Measurements from ENCODE around the gene KRT79.
"Not testable (repeated sequence)": the region's sequence is repeated elsewhere in the genome, so short reads cannot be mapped to it uniquely, and the experiment has no call there.

The KRT79 gene

DNA sequence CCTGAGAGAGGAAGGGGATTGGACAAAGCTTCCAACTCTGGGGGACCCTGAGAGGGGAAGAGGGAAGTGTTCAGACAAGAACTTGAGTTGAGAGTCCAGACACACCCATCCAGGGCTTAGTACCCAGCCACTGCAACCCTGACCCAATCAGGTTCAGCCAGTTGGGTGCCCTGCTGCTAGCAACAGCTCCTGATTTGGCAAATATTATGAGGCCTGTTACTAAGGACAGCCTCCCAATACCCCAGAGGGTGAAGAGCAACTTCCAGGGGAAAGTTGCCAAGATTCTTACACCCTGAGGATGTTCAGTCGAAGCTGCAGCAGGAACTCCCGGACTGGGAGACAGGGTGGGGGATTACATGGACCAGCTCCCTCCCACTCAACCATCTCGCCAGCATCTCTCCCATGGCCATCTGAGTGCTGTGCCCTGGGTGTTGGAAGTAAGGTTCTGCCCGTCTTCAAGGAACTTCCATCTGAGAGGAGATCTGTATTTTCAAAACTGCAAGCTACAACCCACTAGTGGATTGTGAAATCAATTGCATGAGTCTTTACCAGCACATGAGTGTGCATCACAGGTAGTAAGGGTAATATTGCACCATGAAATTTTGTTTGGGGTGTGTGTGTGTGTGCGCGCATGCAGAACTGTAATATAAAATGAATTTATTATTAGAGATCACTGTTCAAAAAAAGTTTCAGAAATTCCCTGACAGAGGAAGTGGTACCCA, 26.2 kb upstream of the KRT79 start:
- DNase-seq (ENCODE audit: low read depth in 2 of 2): no peak

DNA sequence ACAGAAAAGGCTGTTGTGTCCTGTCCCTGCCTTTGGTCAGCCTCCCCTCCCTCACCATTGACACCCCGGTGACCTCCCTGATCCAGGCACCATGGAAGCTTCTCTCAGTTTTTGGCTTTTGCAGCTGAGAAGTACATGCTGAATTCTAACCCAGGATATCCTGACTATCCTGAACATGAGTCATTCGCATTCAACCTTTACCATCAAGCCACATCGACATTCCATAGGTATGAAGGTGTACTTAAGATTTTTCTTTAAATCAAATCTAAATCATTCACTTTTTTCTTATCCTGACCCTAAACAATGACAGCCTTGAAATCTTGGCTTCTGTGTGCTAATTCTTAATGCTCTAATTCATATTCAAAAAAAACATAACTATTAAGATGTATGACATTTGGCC, 23.4 kb upstream of the KRT79 start:
- no peak for DNase-seq (ENCODE audit: low read depth in 2 of 2)

DNA sequence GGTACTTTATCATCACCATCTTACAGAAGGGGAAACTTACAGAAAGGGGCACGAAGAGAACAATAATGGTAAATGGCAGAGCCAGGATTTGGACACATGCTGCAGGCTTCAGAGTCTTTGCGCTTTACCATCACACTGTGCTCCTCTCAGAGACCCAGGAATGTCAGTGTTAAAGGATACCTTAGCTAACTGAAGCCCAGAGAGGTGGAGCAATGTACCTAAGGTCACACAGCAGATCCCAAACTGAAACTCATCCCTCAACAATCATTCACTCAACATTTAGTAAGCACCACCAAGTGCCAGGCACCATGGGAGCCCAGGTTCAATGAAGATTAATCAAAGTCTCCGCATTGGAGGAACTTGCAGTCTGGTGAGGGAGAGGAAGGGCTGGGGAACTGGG, 22.7 kb upstream of the KRT79 start:
- DNase-seq (ENCODE audit: low read depth in 2 of 2): no peak

DNA sequence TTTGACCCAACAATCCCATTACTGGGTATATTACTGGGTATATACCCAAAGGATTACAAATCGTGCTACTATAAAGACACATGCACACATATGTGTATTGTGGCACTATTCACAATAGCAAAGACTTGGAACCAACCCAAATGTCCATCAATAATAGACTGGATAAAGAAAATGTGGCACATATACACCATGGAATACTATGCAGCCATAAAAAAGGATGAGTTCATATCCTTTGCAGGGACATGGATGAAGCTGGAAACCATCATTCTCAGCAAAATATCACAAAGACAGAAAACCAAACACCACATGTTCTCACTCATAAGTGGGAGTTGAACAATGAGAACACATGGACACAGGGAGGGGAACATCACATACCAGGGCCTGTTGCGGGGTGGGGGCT, 22.0 kb upstream of the KRT79 start:
- DNase-seq (ENCODE audit: low read depth in 2 of 2): not testable (repeated sequence)

DNA sequence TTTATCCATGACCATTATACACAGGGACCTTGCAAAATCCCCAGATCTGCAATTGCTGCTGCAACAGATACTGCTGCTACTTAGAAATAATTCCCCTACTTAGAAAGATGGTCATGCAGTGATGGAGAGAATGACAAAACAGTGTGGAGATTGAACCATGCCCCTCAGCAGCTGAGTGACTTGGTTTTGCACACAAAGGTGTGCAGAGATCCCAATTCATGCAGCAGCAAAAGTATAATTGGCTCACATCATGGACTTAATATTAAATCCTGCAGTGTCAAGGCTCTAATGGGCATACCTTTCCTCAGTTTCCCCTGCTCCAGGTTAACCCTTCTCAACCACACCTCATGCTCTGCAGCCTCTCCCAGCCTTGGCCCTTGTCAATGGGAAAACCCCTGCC, 17.7 kb upstream of the KRT79 start:
- no peak for DNase-seq (ENCODE audit: low read depth in 2 of 2)

DNA sequence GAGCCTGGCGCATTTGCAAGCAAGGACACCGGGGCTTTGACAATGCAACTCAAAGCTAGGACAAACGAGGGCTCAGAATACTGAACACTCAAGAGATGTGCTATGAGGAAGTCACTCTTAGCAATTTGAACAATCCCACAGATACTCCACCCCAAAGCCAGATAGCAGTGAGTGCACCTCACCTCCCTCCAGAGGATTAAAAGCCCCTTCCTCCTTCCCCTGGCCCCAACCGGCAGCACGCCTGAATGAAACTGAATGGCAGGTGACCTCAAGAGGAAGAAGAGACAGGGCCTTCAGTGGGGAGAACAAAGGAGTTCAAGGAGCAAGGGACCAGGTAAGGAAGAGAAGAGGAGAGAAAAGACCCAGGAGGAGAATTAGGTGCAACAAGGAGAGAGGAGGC, 16.6 kb upstream of the KRT79 start:
- DNase-seq (ENCODE audit: low read depth in 2 of 2): no peak

DNA sequence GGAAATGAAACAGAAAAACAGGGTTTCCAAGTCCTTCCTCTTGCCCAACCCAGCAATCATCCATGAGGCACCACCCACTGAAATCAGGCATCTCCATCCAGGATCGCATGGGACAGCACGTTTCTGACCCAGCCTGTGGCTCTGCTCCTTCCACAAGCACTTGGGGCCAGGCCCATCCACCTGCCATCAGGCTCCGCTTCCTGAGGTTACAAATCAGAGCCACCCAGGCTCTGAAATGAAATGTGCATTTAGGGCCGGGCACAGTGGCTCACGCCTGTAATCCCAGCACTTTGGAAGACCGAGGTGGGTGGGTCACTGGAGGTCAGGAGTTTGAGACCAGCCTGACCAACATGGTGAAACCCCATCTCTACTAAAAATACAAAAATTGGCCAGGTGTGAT, 15.4 kb upstream of the KRT79 start:
- no peak for DNase-seq (ENCODE audit: low read depth in 2 of 2)

DNA sequence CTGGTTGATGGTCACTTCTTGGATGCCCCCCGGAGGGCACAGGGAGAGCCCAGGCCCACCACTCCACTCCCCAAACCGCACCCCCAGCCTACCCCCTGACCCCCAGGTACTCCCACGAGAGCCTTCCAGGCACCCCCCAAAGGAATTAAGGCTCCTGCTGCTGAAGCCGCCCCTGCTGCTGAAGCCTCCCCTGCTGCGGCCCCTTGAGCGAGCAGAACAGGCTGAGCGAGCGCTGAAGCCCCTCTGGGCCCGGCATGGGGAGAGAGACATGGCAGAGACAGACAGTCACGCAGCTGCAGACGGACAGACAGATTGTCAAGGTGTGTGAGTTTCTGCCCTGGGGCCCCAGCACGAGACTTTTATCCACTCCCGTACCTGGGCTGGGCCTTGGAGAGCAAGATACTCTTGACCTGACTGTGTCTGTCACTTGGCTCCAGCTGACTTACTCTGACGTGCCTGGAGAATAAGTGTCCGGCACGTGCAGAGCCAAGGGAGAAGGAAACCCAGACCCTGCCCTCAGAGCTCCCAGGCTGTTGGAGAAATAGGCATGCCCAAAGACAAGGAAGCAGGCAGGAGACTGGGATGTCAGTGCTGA, 14.6 kb upstream of the KRT79 start, which contains the start of gene KRT78:
Gene KRT78 (minus strand): TSS at position 334 of the 595 bp plus-strand sequence. CDS start 64 bp downstream, at position 270.
- no peak for DNase-seq (ENCODE audit: low read depth in 2 of 2)

DNA sequence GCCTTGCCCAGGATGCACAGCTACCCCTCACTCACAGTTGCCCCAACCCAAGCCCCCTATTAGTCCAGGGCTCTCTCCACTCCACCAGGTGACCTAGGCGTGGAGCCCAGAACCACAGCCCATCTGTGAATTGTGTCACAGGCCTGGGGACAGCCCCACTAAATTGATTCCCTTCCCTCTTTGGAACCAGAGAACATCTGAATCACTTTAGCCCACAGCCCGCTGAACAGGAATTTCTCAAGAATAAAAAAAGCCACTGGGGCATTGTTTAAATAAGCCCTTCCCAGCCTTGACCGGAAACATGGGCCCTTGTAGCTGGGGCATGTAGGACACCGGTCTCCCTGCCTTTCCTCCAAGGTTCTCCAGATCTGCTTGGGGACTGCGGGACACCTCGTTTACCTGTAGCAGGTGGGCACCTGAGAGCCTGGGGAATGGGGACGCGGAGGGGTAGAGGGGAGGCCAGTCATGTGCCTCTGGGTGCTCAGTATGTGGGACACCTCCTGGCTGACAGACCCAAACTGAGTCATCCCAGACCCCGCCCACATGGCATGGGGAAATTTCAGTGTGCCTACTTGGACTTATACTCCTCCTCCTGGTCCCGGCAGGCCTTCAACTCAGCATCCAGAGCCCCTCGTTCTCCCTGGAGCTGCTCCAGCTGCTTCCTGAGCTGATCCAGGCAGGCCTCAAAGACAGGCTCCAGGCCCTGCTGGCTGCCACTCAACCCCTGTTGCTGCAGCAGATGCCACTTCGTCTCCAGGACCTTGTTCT, 13.4 kb upstream of the KRT79 start:
- DNase-seq (ENCODE audit: low read depth in 2 of 2): no peak

DNA sequence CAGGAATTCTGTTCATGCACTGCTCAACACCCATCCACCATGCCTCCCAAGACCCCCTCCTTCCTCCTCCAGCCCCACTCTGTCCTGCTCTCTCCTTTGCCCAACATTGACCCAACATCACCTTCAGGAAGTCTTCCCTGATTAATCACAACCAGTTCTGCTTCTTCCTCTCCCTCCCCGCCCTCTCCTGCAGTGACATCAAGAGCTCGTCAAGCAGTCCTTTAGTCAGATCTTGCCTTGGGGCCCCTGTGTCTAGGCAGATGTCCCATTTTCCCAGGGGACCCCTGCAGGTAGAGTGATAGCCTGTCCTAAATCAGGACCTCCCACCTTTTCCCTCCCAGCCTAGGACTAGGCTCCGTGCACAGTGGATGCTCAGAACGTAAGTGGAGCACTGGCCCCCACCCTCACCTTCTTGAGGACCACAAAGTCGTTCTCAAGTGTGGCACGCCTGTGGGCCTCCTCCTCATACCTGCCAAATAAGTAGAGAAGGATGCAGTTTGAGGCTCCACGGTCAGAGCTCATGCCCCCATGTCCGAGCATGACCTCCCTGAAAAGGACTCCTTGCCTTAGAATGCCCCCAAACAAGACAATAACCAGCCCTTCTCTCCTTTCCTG, 12.4 kb upstream of the KRT79 start:
- DNase-seq (ENCODE audit: low read depth in 2 of 2): no peak

DNA sequence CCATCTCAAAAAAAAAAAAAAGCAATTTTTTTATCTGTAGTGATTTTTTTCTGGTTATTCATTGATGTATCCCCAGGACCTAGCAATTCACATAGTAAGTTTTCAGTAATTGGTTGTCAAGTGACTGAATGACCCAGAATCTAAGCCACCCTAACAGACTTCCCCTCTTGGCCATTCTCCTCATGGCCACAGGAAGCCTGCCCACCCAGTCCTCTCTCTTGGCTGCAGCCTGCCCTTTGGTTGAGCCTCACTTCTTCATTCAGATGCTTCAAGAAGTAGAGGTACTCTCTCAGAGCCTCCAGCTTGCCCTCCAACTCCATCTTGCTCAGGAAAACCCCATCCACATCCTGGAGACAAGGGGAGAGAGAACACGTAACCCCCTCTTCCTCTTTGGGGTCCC, 11.8 kb upstream of the KRT79 start:
- DNase-seq (ENCODE audit: low read depth in 2 of 2): no peak

DNA sequence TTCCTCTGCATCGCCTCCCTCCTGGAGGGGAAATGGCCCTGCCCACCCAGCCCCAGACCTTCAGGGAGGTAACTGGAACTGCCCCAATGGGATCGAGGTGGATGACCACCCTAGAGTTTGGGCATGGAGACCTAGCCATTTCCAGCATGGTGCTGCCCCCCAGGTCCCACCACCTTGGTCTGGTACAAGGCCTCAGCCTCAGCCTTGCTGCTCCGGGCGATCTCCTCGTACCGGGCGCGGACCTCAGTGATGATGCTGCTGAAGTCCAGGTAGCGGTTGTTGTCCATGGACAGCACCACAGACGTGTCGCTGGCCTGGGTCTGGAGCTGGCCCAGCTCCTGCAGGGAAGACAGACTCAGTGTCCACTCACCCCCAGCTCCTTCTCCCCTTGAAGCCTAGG, 10.3 kb upstream of the KRT79 start:
- DNase-seq (ENCODE audit: low read depth in 2 of 2): no peak

DNA sequence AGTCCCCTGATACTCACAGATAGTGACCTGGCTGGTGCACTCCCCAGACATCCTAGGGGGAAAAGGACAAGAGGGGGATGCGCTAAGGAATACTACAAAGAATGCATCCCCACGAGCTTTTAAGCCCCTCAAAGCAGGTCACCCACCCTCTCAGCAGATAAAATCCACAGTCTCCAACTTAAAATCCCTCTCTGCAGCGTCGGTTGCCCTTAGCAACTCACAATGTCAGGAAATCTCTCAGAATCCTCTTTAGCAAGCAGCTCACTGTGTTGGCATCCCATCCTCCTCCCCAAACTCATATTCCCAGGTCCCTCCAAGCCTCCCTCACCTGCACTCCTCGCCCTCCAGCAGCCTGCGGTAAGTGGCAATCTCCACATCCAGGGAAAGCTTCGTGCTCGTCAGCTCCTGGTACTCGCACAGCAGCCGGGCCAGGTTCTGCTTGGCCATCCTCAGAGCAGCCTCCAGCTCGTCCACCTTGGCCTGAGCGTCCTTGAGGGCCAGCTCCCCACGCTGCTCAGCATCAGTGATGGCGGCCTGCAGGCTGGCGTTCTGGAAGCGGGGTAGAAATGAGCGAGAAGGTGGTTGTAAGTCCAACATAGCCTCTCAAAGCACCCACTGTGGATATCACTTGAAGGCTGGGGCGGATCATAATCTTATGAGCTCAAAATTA, 5.5 kb upstream of the KRT79 start:
- DNase-seq (ENCODE audit: low read depth in 2 of 2): no peak

DNA sequence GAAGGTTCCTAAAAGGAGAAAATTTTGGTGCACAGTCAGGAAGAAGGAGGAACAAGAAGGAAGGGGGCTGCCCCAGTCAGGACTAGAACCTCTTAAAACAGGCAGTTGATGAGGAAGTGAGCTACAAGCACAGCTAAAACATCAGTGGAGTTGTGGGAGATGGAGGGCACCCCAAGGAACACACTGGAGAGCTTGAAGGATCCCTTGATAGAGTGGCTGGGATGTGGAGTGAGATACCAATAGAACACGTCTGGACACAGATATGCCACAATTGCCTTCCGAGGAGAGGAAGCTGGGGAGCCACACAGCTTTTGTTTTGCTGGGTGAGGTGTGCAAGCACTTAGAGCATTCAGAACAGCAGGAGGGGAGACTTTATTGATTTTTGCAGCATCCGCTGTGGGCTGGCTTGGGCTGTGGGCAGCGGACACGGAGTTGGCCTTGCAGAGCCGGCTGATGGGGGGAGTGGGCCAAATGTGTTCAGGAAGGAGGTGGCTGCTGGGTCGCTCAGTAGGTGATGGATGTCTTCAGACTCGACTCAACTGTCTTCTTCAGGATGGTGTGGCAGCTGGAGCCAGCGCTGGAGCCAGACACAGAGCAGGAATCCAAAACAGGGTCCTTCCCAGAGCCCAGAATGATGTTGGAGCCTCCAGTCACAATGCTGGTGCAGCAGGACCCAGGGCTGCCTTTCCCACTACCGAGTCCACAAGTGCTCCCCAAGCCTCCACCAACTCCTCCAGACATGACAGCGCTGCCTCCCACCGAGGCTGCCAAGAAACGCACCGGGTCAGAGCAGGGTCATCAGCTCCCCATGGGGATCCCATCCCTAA, 4.7 kb upstream of the KRT79 start:
- DNase-seq (ENCODE audit: low read depth in 2 of 2): no peak

DNA sequence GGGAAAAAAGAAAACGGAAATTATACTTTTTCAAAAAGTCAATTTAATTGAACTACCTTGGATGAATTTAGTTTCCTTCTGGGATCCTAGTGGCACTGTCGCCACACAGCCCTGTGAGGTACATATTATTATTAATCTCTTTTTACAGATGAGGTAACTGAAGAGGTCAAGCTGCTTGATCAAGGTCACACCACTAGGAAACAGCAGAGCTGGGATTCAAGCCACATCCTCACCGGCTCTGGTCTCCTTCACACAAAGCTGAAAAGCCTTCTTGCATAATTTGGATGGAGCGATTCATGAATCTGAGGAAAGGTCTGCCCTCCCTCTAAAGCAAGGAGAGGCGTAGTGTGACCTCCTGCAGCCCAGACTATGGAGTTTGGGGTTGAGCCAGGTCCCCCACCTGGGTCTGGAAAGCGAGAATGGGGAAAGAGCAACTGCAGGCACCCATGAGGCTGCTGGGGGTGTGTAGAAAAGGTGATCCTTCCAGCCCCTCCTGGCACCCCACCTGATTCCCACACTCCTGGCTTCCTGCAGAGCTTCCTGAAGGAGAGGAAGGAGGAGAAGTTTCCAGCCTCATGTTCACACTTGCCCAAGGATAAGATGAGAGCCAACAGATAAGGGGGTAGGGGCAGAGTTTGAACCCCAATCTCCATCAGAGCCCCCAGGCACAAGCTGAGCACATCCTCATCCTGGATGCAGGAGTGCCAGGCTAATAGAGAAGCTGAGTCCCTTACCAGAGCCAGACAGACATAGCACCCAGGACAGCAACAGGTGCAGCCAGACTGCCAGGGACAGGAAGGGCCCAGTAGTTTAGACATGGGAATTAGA, 3.9 kb upstream of the KRT79 start:
- no peak for DNase-seq (ENCODE audit: low read depth in 2 of 2)

DNA sequence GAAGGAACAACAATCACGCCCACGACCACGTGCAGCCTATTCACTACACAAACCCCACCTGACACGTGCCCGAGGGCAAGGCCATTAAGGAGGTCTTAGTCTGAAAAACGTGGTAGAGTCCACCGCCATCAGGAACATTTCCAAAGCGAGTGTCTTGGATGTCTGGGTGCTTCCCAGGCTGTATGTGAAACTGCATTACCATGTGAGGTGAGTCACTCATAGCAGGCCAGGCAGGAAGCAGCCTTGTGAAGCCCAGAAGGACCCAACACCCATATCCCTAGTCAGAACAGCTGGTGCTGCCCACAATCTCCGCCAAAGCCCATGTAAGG, 3.3 kb upstream of the KRT79 start:
- DNase-seq (ENCODE audit: low read depth in 2 of 2): no peak

DNA sequence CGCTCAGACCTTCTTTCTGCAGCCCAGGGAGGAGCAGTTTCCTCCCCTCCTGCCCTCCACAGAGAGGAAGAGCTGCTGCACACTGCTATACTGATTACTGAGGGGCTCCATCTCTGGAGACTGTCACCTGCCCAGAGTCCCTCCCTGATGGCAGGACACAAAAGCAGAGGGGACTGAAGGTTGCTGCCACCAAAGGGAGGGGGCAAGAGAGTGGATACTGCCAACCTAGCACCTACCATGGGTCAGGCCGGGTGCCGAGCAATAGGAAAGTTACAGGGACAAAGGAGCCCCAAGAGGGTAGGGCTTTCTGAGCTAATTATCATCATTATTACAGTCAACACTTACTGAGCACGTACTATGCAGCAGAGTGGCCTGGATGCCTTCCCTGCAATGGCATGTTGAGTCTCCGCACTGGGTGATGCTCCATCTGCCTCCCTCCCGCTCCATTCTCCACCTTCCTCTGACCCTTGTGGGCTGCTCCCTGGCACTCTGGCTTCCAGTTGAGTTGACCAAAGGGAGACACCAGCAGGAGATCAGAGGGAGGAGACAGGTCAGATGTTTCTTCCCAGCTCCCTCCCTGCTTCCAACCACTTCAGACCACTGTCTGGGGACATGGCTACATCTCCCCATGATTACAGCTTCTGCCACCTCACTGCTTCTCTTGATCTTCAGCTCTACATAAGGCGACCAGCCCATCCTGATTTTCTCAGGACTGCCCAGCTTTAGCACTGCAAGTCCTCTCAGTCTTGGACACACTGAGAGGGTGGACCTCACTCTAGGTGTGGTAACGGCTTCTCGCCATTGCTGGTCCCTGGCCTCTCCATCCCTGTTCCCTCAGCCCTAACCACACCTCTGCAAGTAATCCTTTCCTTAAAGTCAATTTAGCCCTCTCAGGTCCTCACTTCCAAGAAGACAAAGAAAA, 2.6 kb upstream of the KRT79 start:
- no peak for DNase-seq (ENCODE audit: low read depth in 2 of 2)

DNA sequence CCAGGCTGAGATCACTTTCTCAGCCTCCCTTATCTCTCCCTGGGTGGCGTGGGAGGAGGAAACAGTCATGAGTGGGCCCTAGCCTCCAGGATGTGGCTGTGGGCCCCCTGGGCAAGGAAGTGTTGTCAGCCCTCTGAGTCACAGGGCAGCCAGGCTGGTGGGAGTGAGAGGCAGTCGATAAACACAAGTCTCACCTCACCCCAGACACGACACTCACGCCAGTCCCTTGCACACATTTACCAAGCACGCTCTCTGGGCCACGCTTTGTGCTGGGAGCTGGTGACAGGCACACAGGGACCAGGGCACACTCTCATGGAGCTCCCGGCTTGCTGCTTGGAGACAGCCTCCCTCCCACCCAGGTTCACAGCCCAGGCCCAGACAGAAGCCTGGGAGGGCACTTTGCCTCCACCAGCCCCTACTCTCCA, 1.9 kb upstream of the KRT79 start:
- peak; percentile 51 to 53 for DNase-seq (ENCODE audit: low read depth in 2 of 2)

Measured in stimulated activated CD4-positive, alpha-beta T cell treated with anti-CD3 and anti-CD28 coated beads, Interleukin-4, amount 100 ng/mL, for 48 hours (primary cell).